NB4 (cell line): ENCODE data around the gene CENPB.

Source experiments
- DNase-seq: peaks from one replicate; pipeline ENCODE4 v3.0.0; 2010; ENCODE audit warnings: low read depth
- H3K4me3 ChIP-seq: one replicate; pipeline ENCODE4 v1.5.1; 2011; ENCODE audit warnings: mild to moderate bottlenecking, low read depth, low read length, moderate library complexity
- MYC ChIP-seq: IDR thresholded peaks from 2 replicates; pipeline ENCODE4 v1.6.1; 2011; ENCODE audit warnings: low read depth, low read length
- POLR2A ChIP-seq: IDR thresholded peaks from 2 replicates; pipeline ENCODE4 v1.6.1; 2011; ENCODE audit warnings: mild to moderate bottlenecking; ENCODE audit not compliant: insufficient read length; ENCODE audit errors: extremely low read depth
- TF ChIP-seq, protein P1 (sequence below): IDR thresholded peaks from one replicate; pipeline ENCODE4 v1.5.1; 2012; ENCODE audit warnings: low read depth, low read length
- TF ChIP-seq, protein P2 (sequence below): IDR thresholded peaks from 2 replicates; pipeline ENCODE4 v1.6.1; 2011; ENCODE audit warnings: low read depth, low read length

The CENPB gene

DNA sequence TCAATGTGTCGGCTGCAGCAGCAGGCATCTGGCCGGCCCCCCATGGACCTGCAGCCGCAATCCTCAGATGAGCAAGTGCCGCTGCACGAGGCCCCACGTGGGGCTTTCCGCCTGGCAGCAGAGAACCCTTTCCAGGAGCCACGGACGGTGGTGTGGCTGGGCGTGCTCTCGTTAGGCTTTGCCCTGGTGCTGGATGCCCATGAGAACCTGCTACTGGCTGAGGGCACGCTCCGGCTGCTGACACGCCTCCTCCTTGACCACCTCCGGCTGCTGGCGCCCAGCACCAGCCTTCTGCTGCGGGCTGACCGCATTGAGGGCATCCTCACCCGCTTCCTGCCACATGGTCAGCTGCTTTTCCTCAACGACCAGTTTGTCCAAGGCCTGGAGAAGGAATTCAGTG is 37.3 kb upstream of the CENPB start:
- TF ChIP-seq, protein P1, sequence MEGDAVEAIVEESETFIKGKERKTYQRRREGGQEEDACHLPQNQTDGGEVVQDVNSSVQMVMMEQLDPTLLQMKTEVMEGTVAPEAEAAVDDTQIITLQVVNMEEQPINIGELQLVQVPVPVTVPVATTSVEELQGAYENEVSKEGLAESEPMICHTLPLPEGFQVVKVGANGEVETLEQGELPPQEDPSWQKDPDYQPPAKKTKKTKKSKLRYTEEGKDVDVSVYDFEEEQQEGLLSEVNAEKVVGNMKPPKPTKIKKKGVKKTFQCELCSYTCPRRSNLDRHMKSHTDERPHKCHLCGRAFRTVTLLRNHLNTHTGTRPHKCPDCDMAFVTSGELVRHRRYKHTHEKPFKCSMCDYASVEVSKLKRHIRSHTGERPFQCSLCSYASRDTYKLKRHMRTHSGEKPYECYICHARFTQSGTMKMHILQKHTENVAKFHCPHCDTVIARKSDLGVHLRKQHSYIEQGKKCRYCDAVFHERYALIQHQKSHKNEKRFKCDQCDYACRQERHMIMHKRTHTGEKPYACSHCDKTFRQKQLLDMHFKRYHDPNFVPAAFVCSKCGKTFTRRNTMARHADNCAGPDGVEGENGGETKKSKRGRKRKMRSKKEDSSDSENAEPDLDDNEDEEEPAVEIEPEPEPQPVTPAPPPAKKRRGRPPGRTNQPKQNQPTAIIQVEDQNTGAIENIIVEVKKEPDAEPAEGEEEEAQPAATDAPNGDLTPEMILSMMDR, result no peak
- TF ChIP-seq MYC, result no peak
- TF ChIP-seq POLR2A, result no peak
- TF ChIP-seq, protein P2, sequence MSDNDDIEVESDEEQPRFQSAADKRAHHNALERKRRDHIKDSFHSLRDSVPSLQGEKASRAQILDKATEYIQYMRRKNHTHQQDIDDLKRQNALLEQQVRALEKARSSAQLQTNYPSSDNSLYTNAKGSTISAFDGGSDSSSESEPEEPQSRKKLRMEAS, result no peak
- DNase-seq, result no peak
- no peak overlapping the region for H3K4me3 ChIP-seq

DNA sequence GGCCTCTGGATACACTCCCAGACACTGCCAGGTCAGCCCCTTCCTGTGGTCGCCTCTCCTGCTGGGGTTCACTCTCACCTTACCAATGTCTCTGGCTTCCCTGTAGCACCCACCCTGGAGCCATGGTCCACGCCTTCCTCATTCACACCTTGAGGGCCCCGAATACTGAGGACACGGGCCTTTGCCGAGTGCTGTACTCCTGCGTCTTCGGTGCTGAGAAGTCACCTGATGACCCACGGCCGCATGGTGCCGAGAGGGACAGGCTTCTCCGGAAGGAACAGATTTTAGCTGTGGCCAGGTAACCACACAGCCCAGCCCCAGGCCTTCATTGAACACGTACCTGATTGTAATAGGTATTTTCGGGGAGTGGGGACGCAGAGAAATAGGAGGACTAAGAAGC is 35.5 kb upstream of the CENPB start:
- TF ChIP-seq, protein P2, result no peak
- TF ChIP-seq MYC, result no peak
- TF ChIP-seq POLR2A, result no peak
- H3K4me3 ChIP-seq, result no peak overlapping the region
- DNase-seq, result no peak

DNA sequence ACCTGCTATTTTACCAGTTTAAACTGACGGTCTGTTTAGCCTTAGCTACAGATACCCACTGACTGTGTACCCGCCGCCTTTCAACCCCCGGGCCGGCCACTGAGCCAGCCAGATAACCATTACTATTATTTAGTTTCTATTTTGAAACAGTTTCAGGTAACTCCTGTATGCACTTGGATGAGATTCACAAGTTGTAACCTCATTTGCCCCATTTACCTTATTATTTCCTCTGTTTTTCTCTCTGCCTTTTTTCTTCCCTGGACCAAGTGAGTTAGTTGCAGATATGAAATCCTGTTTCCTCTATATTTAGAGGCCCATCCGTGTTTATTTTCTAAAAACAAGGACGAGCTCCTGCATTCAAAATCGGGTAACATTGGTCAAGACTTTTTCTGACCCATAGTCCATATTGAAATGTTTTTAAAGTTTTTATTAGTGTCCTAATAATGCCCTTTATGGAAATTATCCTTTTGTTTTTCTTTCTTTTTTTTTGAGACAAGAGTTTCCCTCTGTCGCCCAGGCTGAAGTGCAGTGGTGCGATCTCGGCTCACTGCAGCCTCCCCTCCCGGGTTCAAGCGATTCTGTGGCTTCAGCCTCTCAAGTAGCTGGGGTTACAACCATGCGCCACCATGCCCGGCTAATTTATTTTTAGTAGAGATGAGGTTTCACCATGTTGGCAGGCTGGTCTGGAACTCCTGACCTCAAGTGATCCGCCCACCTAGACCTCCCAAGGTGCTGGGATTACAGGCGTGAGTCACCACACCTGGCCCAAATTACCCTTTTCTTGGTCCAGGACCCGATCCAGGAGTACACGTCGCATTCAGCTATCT is 34.6 kb upstream of the CENPB start:
- no peak for DNase-seq
- TF ChIP-seq, protein P2, result no peak
- TF ChIP-seq MYC, result 0 out of 2 replicates have a peak, but pooled peaks have one; percentile 21
- H3K4me3 ChIP-seq, result peak overlapping the region; percentile 98

DNA sequence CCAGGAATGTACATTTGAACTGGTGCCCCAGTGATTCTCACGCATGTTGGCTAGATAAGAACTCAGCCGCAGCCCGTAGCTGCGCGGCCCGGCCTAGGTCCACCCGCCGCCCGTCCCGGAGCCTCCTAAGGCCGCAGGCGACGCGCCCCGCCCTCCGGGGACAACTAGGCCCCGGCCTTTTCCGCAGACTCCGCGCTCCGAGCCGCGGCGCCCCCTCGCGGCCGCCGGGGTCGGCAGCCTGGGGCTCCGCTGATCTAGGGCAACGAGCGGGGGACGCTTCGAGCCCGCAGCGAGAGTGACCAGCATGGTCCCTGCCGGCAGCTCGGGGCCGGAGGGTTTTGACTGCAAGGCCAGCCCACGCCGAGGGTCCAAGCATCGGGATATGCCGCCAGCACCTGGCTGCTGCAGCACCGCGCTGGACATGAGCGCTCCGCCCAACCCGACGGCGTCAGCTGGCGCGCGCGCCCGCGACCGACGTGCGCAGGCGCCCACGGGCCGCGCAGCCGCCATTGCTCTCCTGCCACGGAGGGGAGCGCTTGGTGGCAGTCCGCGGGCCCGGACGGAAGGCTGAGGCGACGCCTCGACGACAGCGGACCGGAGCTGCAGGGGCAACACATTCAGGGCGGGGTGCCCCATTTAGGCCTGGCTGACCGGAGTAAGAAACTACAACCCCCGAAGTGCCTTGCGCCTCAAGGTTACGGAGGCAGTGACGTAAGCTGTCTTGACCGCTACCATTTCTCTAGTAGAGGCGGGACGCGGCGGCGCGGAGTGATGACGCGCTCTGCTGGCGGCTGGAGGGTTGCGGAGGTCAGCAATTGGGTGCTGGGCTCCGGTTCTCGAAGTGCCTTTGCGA is 33.7 kb upstream of the CENPB start, which contains the start of gene AP5S1:
TSS of gene AP5S1 (plus strand) at position 500 of the 853 bp plus-strand sequence. CDS start 1,571 bp downstream, outside the sequence.
- peak; percentile 98 for DNase-seq
- H3K4me3 ChIP-seq, result peak within 1 kb of the TSS; percentile 98
- TF ChIP-seq POLR2A (peak; percentile 76), MYC (peak; percentile 40; the same call in 1 of the 2 replicates)
- TF ChIP-seq, protein P1, result peak; percentile 90
- TF ChIP-seq, protein P2, result peak; percentile 11

DNA sequence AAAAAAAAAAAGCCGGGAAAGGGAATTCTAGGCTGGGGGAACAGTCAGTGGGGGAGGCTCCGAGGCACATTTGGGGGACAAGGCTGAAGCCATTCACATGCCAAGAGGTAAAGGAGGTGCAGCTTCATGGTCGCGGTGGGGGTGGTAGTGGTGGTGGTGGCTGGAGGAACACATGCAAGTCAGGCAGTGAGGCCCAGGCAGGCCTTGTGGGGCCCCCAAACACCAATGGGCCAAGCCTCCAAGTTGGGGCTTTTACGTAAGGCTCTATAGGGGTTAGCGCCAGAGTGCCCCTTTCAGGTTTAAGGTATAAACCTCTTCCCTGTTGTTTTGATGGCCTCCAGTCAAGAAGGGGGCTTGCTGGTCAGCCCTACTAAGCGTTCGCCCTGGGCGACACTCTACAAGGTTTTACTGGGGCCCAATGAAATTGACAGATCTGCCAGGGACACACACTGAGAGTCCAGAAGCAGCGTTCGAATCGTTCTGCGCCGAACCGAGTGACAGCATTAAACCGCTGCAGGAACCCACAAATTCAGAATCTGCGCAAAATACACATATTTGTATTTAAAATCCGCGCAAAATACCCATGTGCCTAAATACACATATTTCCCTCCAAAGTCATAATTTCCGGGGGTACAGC is 33.0 kb upstream of the CENPB start:
- peak overlapping the region; percentile 98 for H3K4me3 ChIP-seq
- peak; percentile 55 for DNase-seq
- TF ChIP-seq, protein P2, result no peak
- TF ChIP-seq MYC (no peak), POLR2A (no peak)
- TF ChIP-seq, protein P1, result no peak
